GM20000 (cell line): ENCODE measurements around the gene CDKN1A.

Experiments used
- DNase-seq: peaks from one replicate; pipeline ENCODE4 v3.0.0; 2012; ENCODE audit warnings: low spot score
- CTCF ChIP-seq: IDR thresholded peaks from 2 replicates; pipeline ENCODE4 v1.5.1; 2012; ENCODE audit warnings: mild to moderate bottlenecking, control low read depth; ENCODE audit errors: extremely low read depth, missing control alignments

Gene CDKN1A

GRCh38 chr6:36692861-36693702 is 14.6 kb downstream of the CDKN1A start:
- no peak for DNase-seq
- no peak for TF ChIP-seq CTCF

- DNase-seq = no peak
- TF ChIP-seq CTCF = no peak
Observed at GRCh38 chr6:36694616-36695015, 16.1 kb downstream of the CDKN1A start.

GRCh38 chr6:36695414-36695813 is 16.9 kb downstream of the CDKN1A start:
- DNase-seq = no peak
- TF ChIP-seq CTCF = no peak

- no peak for DNase-seq
- TF ChIP-seq CTCF = no peak
Observed at GRCh38 chr6:36697481-36697903, 19.0 kb downstream of the CDKN1A start, which contains the start of gene RAB44. Gene RAB44 (plus strand): TSS chr6:36697826. CDS start chr6:36704236, 6,410 bp downstream.

- DNase-seq = no peak
- TF ChIP-seq CTCF = no peak
Observed at GRCh38 chr6:36698196-36698595, 19.7 kb downstream of the CDKN1A start.

- no peak for DNase-seq
- TF ChIP-seq CTCF = no peak
Observed at GRCh38 chr6:36698871-36699271, 20.4 kb downstream of the CDKN1A start.

- TF ChIP-seq CTCF = no peak
- no peak for DNase-seq
Observed at GRCh38 chr6:36699348-36699747, 20.8 kb downstream of the CDKN1A start.
